NCI-H446 (cell line): ENCODE measurements around the gene SH2D1B.
"Not testable (repeated sequence)": the region's sequence is repeated elsewhere in the genome, so short reads cannot be mapped to it uniquely, and the experiment has no call there.

Source experiments
- DNase-seq, 2 experiments: peaks; one replicate each; lab custom pipeline; 2025; lab: John Stamatoyannopoulos, UW

The SH2D1B gene, protein sequence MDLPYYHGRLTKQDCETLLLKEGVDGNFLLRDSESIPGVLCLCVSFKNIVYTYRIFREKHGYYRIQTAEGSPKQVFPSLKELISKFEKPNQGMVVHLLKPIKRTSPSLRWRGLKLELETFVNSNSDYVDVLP

DNA sequence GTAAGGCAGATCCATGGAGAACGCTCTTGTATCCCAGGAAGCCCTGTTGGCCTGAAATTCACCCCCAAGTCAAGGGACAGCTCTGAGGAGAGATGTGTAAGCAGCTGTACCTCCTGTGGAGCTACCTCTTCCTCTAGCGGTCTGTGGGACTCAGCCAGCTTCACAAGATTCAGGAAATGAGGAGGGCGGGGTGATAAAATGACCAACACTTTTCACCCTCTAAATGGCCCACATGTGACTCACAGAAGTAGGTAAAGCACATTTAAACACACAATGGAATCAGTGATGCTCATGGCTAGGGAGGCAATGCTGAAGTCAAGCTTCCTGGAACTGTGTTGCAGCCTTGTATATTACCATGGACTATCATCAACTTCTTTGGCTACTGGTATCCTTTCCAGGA, at the start of gene SH2D1B:
Gene SH2D1B, minus strand, starts transcription at position 135 of the 400 bp plus-strand sequence. Its CDS starts 120 bp downstream, at position 15.
- DNase-seq, result no peak

DNA sequence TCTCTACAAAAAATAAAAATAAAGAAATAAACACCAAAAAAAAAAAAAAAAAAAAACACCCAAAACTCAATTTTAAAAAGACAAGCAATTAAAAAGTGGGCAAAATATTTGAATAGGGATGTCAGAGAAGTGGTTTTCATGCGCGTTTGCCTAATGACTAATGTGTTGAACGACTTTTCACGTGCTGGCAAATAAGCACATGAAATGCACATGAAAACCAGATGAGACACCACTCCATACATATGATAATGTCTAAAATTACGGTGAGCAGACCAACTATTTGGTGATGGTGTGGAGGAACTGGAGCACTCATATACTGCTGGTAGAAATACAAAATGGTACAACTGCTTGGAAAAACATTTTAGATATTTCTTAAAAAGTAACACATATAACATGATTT, 46.3 kb upstream of the SH2D1B start:
- DNase-seq, result no peak

GRCh38 chr1:162456323-162456722, 44.4 kb upstream of the SH2D1B start:
- no peak for DNase-seq

DNA sequence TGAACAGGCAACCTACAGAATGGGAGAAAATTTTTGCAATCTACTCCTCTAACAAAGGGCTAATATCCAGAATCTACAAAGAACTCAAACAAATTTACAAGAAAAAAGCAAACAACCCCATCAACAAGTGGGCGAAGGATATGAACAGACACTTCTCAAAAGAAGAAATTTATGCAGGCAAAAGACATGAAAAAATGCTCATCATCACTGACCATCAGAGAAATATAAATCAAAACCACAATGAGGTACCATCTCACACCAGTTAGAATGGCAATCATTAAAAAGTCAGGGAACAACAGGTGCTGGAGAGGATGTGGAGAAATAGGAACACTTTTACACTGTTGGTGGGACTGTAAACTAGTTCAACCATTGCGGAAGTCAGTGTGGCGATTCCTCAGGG, 42.4 kb upstream of the SH2D1B start:
- not testable (repeated sequence) for DNase-seq

DNA sequence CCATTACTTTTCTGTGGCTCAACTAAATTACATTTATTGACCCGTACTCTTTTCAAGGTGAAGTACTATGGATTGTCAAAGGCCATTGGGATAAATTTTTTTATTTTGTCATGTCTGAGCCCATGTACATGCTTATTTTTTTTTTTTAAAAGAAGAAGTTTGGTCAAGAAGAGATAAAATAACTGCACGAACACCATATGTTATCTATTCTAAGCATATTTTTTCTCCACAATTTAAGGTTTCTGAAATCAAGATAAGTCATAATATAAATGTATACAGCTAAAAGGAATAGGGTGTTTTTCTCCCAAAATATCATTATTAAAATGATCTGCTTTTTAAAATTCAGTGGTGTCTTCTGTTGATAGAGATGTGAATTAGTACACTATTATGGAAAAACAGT, 35.0 kb upstream of the SH2D1B start:
- no peak for DNase-seq

GRCh38 chr1:162444903-162445302, 33.0 kb upstream of the SH2D1B start:
- no peak for DNase-seq

- DNase-seq, result not testable (repeated sequence)
Observed at GRCh38 chr1:162432977-162433713, 21.2 kb upstream of the SH2D1B start.

DNA sequence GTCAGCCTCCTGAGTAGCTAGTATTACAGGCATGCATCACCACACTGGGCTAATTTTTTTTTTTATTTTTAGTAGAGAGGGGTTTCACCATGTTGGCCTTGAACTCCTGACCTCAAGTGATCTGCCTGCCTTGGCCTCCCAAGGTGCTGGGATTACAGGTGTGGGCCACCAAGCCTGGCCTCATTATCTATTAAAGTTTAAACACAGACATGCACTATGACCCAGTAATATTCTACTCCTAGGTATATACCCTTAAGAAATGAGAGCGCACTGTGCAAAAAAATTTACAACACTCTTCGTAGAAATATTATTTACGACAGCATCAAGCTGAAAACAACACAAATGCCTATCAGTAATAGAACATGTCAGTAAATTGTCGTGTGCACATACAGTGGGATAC, 18.6 kb upstream of the SH2D1B start:
- DNase-seq, result no peak

DNA sequence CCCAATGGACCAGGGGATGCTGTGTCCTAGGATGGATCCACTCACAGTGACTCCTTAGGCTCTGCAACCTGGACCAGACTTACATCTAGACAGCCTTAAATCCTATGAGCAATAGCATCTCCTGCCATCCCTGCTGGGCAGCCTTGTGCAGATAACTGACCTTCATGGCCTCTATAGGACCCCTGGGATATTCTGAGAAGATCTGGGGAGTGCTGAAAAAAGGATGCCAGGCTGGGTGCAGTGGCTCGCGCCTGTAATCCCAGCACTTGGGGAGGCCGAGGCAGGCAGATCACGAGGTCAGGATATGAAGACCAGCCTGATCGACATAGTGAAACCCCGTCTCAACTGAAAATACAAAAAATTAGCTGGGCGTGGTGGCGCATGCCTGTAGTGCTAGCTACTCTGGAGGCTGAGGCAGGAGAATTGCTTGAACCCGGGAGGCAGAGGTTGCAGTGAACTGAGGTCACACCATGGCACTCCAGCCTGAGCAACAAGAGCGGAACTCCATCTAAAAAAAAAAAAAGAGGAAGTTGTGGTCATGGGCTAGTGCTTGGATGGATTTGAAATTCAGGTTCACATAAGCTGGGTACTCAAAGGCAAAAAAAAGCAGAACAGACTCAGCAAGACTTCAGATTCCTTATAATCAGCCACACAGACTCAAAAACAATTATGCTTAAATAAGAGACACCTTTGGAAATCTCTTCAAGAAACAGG, 10.9 kb upstream of the SH2D1B start:
- no peak for DNase-seq

GRCh38 chr1:162421258-162422164, 9.6 kb upstream of the SH2D1B start:
- DNase-seq, result no peak

DNA sequence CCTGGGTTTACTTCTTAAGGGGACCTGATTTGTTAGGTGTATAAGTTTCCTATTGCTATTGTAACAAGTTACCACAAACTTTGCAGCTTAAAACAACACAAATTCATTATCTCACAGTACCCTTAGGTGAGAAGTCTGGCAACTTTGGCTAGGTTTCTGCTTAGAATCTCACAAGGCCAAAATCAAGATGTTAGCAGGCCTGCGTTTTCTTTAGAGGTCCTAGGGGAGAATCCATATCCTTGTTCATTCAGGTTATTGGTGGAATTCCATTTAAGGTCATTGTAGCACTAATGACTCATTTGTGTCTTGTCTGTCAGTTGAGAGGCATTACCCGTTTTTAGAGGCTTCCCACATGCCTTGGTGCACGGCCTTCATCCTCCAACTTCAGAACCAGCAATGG, 8.2 kb upstream of the SH2D1B start:
- DNase-seq, result no peak

DNA sequence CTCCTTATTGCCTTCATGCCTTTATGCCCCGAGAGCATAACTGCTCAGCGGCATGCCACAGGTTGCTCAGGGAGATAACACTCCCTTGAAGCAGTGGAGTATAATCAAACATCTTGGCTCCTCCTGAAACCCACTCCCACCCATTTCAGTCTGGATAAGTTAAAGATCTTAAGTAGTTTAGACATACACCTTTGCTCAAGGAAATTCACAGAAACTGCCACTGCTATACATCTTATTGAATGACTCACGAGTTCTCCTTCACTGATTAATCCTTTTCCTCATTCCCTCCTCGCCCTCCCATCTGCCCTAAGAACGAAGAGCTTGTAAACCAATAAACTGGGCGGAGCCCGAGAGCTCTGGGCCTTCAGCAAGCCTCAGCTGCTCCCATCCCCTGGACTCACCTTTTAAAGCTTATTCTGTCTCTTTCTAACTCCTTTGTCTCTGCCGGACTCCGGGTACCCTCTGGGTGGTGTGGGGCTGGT, 7.6 kb upstream of the SH2D1B start:
- not testable (repeated sequence) for DNase-seq

DNA sequence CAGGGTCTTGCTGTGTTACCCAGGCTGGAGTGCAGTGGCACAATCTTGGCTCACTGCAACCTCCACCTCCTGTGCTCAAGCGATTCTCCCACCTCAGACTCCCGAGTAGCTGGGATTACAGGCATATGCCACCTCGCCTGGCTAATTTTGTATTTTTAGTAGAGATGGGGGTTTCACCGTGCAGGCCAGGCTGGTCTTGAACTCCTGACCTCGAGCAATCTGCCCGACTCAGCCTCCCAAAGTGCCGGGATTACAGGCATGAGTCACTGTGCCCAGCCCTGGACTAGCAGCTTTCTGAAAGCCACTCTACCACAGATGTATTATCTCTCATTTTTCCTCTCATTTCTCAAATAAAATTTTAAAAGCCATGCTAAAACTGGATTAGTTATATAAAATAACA, 6.6 kb upstream of the SH2D1B start:
- DNase-seq, result not testable (repeated sequence)

- no peak for DNase-seq
Observed at GRCh38 chr1:162417650-162418049, 5.7 kb upstream of the SH2D1B start.

GRCh38 chr1:162416909-162417308, 5.0 kb upstream of the SH2D1B start:
- DNase-seq, result no peak

DNA sequence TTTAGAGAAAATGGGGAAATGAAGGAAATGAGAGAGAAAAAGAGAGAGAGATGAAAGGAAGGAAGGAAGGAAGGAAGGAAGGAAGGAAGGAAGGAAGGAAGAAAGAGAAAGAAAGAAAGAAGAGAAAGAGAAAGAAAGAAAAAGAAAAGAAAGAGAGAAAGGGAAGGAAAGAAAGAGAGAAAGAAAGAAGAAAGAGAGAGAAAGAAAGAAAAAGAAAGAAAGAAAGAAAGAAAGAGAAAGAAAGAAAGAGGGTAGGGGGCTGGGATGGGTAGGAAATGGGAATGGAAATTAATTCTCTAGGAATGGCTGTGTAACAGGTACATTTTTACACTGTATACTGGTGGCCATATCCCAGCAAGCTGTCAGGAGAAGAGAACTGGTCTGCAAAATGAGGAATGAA, 4.3 kb upstream of the SH2D1B start:
- no peak for DNase-seq

DNA sequence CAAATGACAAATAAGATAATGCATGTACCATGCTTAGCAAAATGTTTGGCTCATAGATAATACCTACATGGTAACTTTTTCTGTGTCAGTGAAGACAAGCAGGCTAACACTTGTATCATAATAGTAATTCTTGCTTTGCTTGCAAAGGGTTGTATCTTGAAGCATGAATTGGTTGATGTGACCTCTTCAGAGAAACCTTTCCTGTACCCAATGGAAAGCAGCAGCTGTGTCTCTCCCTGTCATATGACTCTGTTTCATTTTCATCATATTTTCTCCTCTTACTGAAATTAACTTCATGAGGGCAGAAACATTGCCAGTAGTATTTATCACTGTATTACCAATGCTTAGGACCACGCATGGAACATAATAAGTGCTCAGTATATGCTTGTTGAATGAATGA, 4.4 kb downstream of the SH2D1B start:
- DNase-seq, result no peak

DNA sequence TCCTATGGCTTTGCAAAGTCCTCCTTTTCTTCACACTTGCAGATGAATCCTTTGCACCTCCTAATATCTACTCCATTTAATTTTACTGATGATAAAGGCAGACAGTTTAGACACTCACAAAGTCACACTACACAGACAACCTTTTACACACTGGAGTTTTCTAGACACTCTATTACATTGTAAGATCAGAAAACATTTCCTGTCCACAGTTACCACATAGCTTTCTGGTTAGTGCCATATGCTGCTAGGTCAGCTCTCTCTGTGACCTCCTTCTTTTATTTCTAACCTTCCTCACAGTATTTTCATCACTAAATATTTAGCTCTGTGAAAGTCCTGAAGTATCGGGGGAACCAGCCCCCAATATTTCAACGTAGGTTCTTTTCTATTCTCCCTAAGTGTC, 5.1 kb downstream of the SH2D1B start:
- DNase-seq, result no peak

- DNase-seq, result no peak
Observed at GRCh38 chr1:162405800-162406199, 6.1 kb downstream of the SH2D1B start.

GRCh38 chr1:162404550-162405160, 7.3 kb downstream of the SH2D1B start:
- no peak for DNase-seq

- no peak for DNase-seq
Observed at GRCh38 chr1:162400790-162401355, 11.1 kb downstream of the SH2D1B start.
